K562 (cell line): ENCODE results near the gene EPN2. TPM values are rescaled to one million over a fixed set of nuclear protein-coding genes. Genes with fewer than 3 reads are reported as not detected.

Source experiments
- ATAC-seq: fragments of 200-7000 bp; cut with Tn5 transposase; 3 replicates; pipeline ENCODE4 v1.9.1; 2020; ENCODE audit warnings: moderate library complexity
- BruUV-seq: library from RNA; stranded (reverse); fragments of 400-500 nt; replicated peaks from 2 replicates; lab custom pipeline; 2021; lab: Mats Ljungman, UMichigan
- CTCF ChIA-PET: fragments of 300-600 bp; formaldehyde crosslinking; extraction: SDS; loops from one replicate; lab custom pipeline; 2021; ENCODE audit warnings: low intra/inter-chr PET ratio; lab: Yijun Ruan, JAX
- POLR2A ChIA-PET: fragments of 300-600, 350-650 bp; sonication (Branson Sonifier 250); formaldehyde crosslinking; extraction: SDS; loops from one replicate; lab custom pipeline; 2021; ENCODE audit warnings: antibody characterized with exemption, inconsistent platforms; lab: Yijun Ruan, JAX
- DNase-seq, 4 experiments: peaks; one replicate each; pipeline versions ENCODE4 v3.0.0 to v3.0.0-alpha.2; 2011 to 2018; ENCODE audit warnings: low spot score in 3 of 4, mixed read lengths in 3 of 4; ENCODE audit errors: extremely low read depth in 1 of 4
- FAIRE-seq: peaks from 2 replicates; lab custom pipeline; 2011; peaks lifted over from hg19 to GRCh38; lab: Jason Lieb, UNC
- H2AFZ ChIP-seq: 2 replicates; pipeline ENCODE4 v1.6.0; 2011; ENCODE audit warnings: low read depth, low read length, control low read depth, inconsistent platforms
- H3K27ac ChIP-seq: fragments of 200-600 bp; 3 replicates; pipeline ENCODE4 v1.8.0; 2011; ENCODE audit warnings: low read depth, mild to moderate bottlenecking, control low read depth, inconsistent platforms, low read length, moderate library complexity, mixed read lengths; ENCODE audit errors: extremely low read depth
- H3K27me3 ChIP-seq, 2 experiments: fragments of 300-600 bp in 1 of 2; 2 replicates in 1 of 2; 3 replicates in 1 of 2; pipeline versions ENCODE4 v1.6.0 to v1.8.0; 2011; ENCODE audit warnings: inconsistent platforms in 2 of 2, low read length in 2 of 2, mild to moderate bottlenecking in 1 of 2, mixed read lengths in 1 of 2, moderate library complexity in 1 of 2; ENCODE audit not compliant: control insufficient read depth in 2 of 2, insufficient read depth in 2 of 2
- H3K36me3 ChIP-seq: fragments of 300-600 bp; 3 replicates; pipeline ENCODE4 v1.8.0; 2011; ENCODE audit warnings: mild to moderate bottlenecking, low read length, inconsistent platforms; ENCODE audit not compliant: control insufficient read depth, insufficient read depth
- H3K4me1 ChIP-seq, 2 experiments: fragments of 200-600 bp in 1 of 2; replicated peaks in 1 of 2; 2 replicates in 1 of 2; 3 replicates in 1 of 2; pipeline versions ENCODE4 v1.5.1 to v1.8.0; 2011; ENCODE audit warnings: inconsistent platforms in 2 of 2, low read length in 2 of 2, mild to moderate bottlenecking in 1 of 2, mixed read lengths in 1 of 2, moderate library complexity in 1 of 2; ENCODE audit not compliant: control insufficient read depth in 2 of 2, insufficient read depth in 2 of 2
- H3K4me2 ChIP-seq: 2 replicates; pipeline ENCODE4 v1.6.1; 2011; ENCODE audit warnings: low read length, control low read depth, inconsistent platforms, mixed read lengths; ENCODE audit not compliant: insufficient read depth
- H3K4me3 ChIP-seq: fragments of 200-600 bp; sonication (generic), shearing (Covaris generic); 2 replicates; pipeline ENCODE4 v1.5.1; 2016; ENCODE audit warnings: control low read depth, inconsistent platforms
- H3K79me2 ChIP-seq: fragments of 200-600 bp; 3 replicates; pipeline ENCODE4 v1.8.0; 2011; ENCODE audit warnings: low read length, inconsistent platforms; ENCODE audit not compliant: control insufficient read depth, insufficient read depth
- H3K9ac ChIP-seq, 2 experiments: 2 replicates each; pipeline versions ENCODE4 v1.6.0 to v1.6.1; 2011; ENCODE audit warnings: low read depth in 2 of 2, low read length in 2 of 2, control low read depth in 1 of 2, inconsistent platforms in 1 of 2, mild to moderate bottlenecking in 1 of 2, mixed read lengths in 1 of 2; ENCODE audit not compliant: insufficient read depth in 1 of 2
- H3K9me1 ChIP-seq: one replicate; pipeline ENCODE4 v1.6.0; 2011; ENCODE audit warnings: inconsistent platforms, mild to moderate bottlenecking, low read length, moderate library complexity; ENCODE audit not compliant: control insufficient read depth, insufficient read depth
- H3K9me3 ChIP-seq: replicated peaks from 2 replicates; pipeline ENCODE4 v1.5.1; 2011; ENCODE audit warnings: low read depth, low read length, inconsistent platforms; ENCODE audit not compliant: control insufficient read depth, insufficient read depth
- H4K20me1 ChIP-seq: replicated peaks from 2 replicates; pipeline ENCODE4 v1.6.1; 2011; ENCODE audit warnings: low read length, inconsistent platforms, mixed read lengths; ENCODE audit not compliant: control insufficient read depth, insufficient read depth
- ATF1 ChIP-seq, 2 experiments: fragments of 450-650 bp in 1 of 2; IDR thresholded peaks; 2 replicates each; pipeline ENCODE4 v1.6.1; 2016; ENCODE audit warnings: missing compliant biosample characterization in 1 of 2, missing genetic modification characterization in 1 of 2
- ATF7 ChIP-seq: fragments of 450-650 bp; IDR thresholded peaks from 2 replicates; pipeline ENCODE4 v1.7.1; 2014; ENCODE audit warnings: mild to moderate bottlenecking, moderate library complexity
- ELF1 ChIP-seq: fragments of 200-800 bp; sonication (Bioruptor generic); IDR thresholded peaks from 2 replicates; pipeline ENCODE4 v1.6.1; 2016; ENCODE audit warnings: missing genetic modification characterization, missing compliant biosample characterization
- EWSR1 ChIP-seq: fragments of 450-650 bp; IDR thresholded peaks from 2 replicates; pipeline ENCODE4 v1.6.1; 2018; ENCODE audit warnings: borderline replicate concordance, mild to moderate bottlenecking, low read depth, moderate library complexity; ENCODE audit not compliant: partially characterized antibody
- FOXP4 ChIP-seq: sonication (generic); formaldehyde crosslinking; IDR thresholded peaks from 2 replicates; pipeline ENCODE4 v1.8.0; 2022; ENCODE audit warnings: mild to moderate bottlenecking, missing genetic modification reagents, borderline replicate concordance
- HLTF ChIP-seq: fragments of 450-650 bp; IDR thresholded peaks from 2 replicates; pipeline ENCODE4 v1.6.1; 2016
- NR2C2 ChIP-seq, 2 experiments: fragments of 200-800 bp in 1 of 2; sonication (Bioruptor generic) in 1 of 2; sonication (generic) in 1 of 2; formaldehyde crosslinking in 1 of 2; IDR thresholded peaks; 2 replicates each; pipeline versions ENCODE4 v1.6.1 to v1.8.0; 2016 to 2022; ENCODE audit warnings: mild to moderate bottlenecking in 1 of 2, missing compliant biosample characterization in 1 of 2, missing genetic modification characterization in 1 of 2, missing genetic modification reagents in 1 of 2
- SRSF3 ChIP-seq: fragments of 200-400 bp; formaldehyde crosslinking; IDR thresholded peaks from 2 replicates; pipeline ENCODE4 v1.6.1; 2016; ENCODE audit warnings: mild to moderate bottlenecking, low read length, moderate library complexity; ENCODE audit not compliant: insufficient read depth
- WGBS: fragments of 100-300 bp; shearing (Covaris generic); methylation state at CpG from one replicate; pipeline ENCODE4 v1.1.6; 2016; ENCODE audit warnings: low coverage, mixed read lengths; ENCODE audit not compliant: insufficient coverage; ENCODE audit errors: missing lambda C conversion rate; 5-methylcytosine and 5-hydroxymethylcytosine counted together
- in situ Hi-C: fragments of 300-500 bp; cut with MboI; formaldehyde crosslinking; loops from 4 replicates; pipeline ENCODE4 v1.15.0; 2018; ENCODE audit warnings: inconsistent platforms, mixed read lengths
- intact Hi-C: fragments of 100-400 bp; cut with micrococcal nuclease; formaldehyde crosslinking; loops from 2 replicates; pipeline ENCODE4 v1.14.2; 2022
- polyA plus RNA-seq, 8 experiments: library from polyadenylated mRNA; depleted of rRNA in 4 of 8; stranded (reverse) in 5 of 8; unstranded in 3 of 8; fragments of >200 nt; fragmentation: Nextera tagmentation in 2 of 8; fragmentation: Illumina TruSeq in 1 of 8; extraction: Ambion mirVana in 2 of 8; extraction: Trizol in 1 of 8; gene quantifications; 2 replicates each; pipeline versions ENCODE4 v1.2.1 to v1.2.3, GENCODE V29; 2011 to 2014; ENCODE audit warnings: inconsistent platforms in 1 of 8, missing spikeins in 1 of 8
- total RNA-seq, 7 experiments: library from RNA; depleted of rRNA in 6 of 7; stranded (reverse); fragments of >200 nt in 6 of 7; fragmentation: Illumina TruSeq in 2 of 7; extraction: Trizol in 2 of 7; gene quantifications; 2 replicates each; pipeline versions ENCODE4 v1.2.1 to v1.2.3, GENCODE V29; 2011 to 2021; ENCODE audit warnings: low replicate concordance in 1 of 7
- TF ChIP-seq, protein P1 (sequence below), 3 experiments: IDR thresholded peaks in 2 of 3; conservative IDR thresholded peaks in 1 of 3; 2 replicates each; pipeline ENCODE4 v1.5.1; 2011 to 2012; ENCODE audit warnings: low read length in 3 of 3, mild to moderate bottlenecking in 3 of 3, control low read depth in 2 of 3, improper control_type of control experiment in 1 of 3, inconsistent platforms in 1 of 3, low read depth in 1 of 3, mixed read lengths in 1 of 3, moderate library complexity in 1 of 3; ENCODE audit not compliant: insufficient read depth in 2 of 3

EPN2 gene
- total and polyA plus RNA-seq, 9 of the 15 experiments (the other 6 are each of a cell fraction or from before 2014, with no cell fraction given): 1.0 to 12.9 (median 8.9) TPM

DNA sequence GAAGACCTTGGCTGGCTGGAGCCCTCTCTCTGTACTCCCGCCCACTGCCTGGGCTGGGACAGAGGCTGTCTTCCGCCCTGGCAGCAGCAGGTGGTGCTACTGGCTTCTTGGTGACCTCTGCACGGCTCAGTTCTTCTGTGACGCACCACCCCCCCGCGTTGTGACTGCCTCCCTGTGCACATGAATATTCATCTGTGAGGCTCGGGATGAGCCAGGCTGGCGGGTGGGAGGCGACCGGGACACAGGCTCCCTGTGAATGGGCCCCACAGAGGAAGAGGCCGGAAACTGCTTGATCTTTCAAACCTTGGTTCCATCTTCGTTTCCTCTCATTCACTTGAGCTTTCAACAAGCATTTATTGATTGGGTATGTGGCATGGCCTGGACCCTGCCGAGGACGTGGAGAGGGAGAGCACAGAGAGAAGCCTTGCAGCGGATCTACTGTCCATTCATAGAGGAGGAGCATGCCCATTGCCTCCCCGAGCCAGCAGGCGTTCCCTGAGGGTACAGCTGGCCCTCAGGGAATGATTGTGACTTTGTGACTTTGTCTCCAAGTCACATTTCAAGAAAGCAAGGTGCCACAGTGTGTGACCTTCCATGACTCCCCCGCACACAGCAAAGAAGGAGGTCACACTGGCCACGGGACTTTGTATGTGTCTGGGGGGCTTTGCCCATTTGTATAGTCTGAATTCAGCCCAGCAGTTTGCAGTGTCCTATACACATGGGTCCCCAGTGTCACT lies 80.4 kb downstream of the EPN2 start:
- DNase-seq: peak; percentile 54 to 76 (median 69)
- no TSS peak for BruUV-seq
- H3K36me3 ChIP-seq: peaks cover 8% of the 10 kb centered on the region; the same call in 1 of the 3 replicates
- in situ Hi-C loops (no loop called here), intact Hi-C loops (no loop called here)
- POLR2A ChIA-PET: interaction anchor here (0.6 kb wide), 1 partner anchor 79 kb away, joined by 3 read pairs; no protein-coding TSS in a partner anchor
- H3K27ac ChIP-seq: no peak overlapping the region
- peak; percentile 86 for FAIRE-seq
- no peaks in the 10 kb centered on the region for H3K27me3 ChIP-seq
- 0 out of 2 replicates have a peak overlapping the region, but pooled peaks have one; percentile 55 for H2AFZ ChIP-seq
- 51% methylated on average over 12 of the region's 19 CpGs for WGBS
- peak; percentile 99 for ATAC-seq
- H3K79me2 ChIP-seq: no peaks in the 10 kb centered on the region
- H3K9me3 ChIP-seq: no peaks in the 10 kb centered on the region
- peaks cover 4% of the 10 kb centered on the region for H3K9me1 ChIP-seq
- H3K4me1 ChIP-seq: peaks cover 8 to 9% of the 10 kb centered on the region in 2 experiments; a peak in 4 of 5 replicates
- peak overlapping the region; percentile 27; the same call in 1 of the 2 replicates for H3K4me2 ChIP-seq
- CTCF ChIA-PET: no interaction called here
- no peaks in the 10 kb centered on the region for H4K20me1 ChIP-seq
- no peak overlapping the region for H3K4me3 ChIP-seq
- H3K9ac ChIP-seq: 0 out of 4 replicates have a peak overlapping the region, but pooled peaks of 1 of the 2 experiments have one; percentile 4
- TF ChIP-seq EWSR1 (no peak), FOXP4 (no peak), HLTF (no peak), ATF7 (peak; percentile 54; the same call in 1 of the 2 replicates), NR2C2 (CRISPR knock-in tag; IDR thresholded peaks at IDR 0.05) (no peak), NR2C2 (tag; IDR thresholded peaks at IDR 0.05) (peak; percentile 15; the same call in 1 of the 2 replicates), ELF1 (no peak), SRSF3 (no peak), ATF1 (CRISPR knock-in tag; IDR thresholded peaks at IDR 0.05) (no peak), ATF1 (tag; IDR thresholded peaks at IDR 0.05) (peak; percentile 50)
- TF ChIP-seq, protein P1, sequence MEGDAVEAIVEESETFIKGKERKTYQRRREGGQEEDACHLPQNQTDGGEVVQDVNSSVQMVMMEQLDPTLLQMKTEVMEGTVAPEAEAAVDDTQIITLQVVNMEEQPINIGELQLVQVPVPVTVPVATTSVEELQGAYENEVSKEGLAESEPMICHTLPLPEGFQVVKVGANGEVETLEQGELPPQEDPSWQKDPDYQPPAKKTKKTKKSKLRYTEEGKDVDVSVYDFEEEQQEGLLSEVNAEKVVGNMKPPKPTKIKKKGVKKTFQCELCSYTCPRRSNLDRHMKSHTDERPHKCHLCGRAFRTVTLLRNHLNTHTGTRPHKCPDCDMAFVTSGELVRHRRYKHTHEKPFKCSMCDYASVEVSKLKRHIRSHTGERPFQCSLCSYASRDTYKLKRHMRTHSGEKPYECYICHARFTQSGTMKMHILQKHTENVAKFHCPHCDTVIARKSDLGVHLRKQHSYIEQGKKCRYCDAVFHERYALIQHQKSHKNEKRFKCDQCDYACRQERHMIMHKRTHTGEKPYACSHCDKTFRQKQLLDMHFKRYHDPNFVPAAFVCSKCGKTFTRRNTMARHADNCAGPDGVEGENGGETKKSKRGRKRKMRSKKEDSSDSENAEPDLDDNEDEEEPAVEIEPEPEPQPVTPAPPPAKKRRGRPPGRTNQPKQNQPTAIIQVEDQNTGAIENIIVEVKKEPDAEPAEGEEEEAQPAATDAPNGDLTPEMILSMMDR (IDR thresholded peaks at IDR 0.05 in 2 of 3, conservative IDR thresholded peaks at IDR 0.05 in 1 of 3; ENCODE audit: insufficient read depth in 2 of 3, low read depth in 1 of 3, low read length in 3 of 3): peak; percentile 46 to 75 (median 70); a peak in 5 of 6 replicates
